Esophagus muscularis mucosa (tissue), 4 donors: ENCODE results near the gene MAP3K20. TPM values are rescaled to one million over a fixed set of nuclear protein-coding genes. Genes with fewer than 3 reads are reported as not detected.
"Not testable (repeated sequence)": the region's sequence is repeated elsewhere in the genome, so short reads cannot be mapped to it uniquely, and the experiment has no call there.

Experiments
- DNase-seq: peaks from one replicate; pipeline ENCODE4 v3.0.0-alpha.2; 2017; ENCODE audit errors: extremely low spot score
- H3K27ac ChIP-seq, 4 donors: fragments of 200-600 bp; sonication (generic); replicated peaks in 1 of 4; 1 replicate in 3 of 4; 2 replicates in 1 of 4; pipeline ENCODE4 v1.5.1; 2016 to 2019; ENCODE audit warnings: mild to moderate bottlenecking in 1 of 4
- H3K27me3 ChIP-seq, 4 donors: fragments of 200-600 bp; sonication (generic); one replicate each; pipeline versions ENCODE4 v1.5.1 to v1.6.0; 2016 to 2019
- H3K36me3 ChIP-seq, 4 donors: fragments of 200-600 bp; sonication (generic); one replicate each; pipeline ENCODE4 v1.5.1; 2016 to 2019
- H3K4me1 ChIP-seq, 4 donors: fragments of 200-600 bp; sonication (generic); one replicate each; pipeline ENCODE4 v1.5.1; 2016 to 2019
- H3K4me3 ChIP-seq, 4 donors: fragments of 200-600 bp; sonication (generic); 1 replicate in 2 of 4; 2 replicates in 2 of 4; pipeline ENCODE4 v1.5.1; 2016 to 2019; ENCODE audit warnings: mild to moderate bottlenecking in 4 of 4, moderate library complexity in 1 of 4
- H3K9me3 ChIP-seq, 4 donors: fragments of 200-600 bp; sonication (generic); 1 replicate in 3 of 4; 2 replicates in 1 of 4; pipeline ENCODE4 v1.5.1; 2016 to 2019
- CTCF ChIP-seq, 3 experiments: fragments of 200-600 bp in 2 of 3; fragments of 450-650 bp in 1 of 3; sonication (generic) in 2 of 3; IDR thresholded peaks; one replicate each; pipeline ENCODE4 v1.5.1; 2017 to 2019; ENCODE audit warnings: antibody characterized with exemption in 3 of 3, mild to moderate bottlenecking in 2 of 3, moderate library complexity in 1 of 3
- EP300 ChIP-seq: sonication (generic); formaldehyde crosslinking; IDR thresholded peaks from one replicate; pipeline ENCODE4 v1.6.1; 2017; ENCODE audit warnings: antibody characterized with exemption
- POLR2A ChIP-seq: fragments of 450-650 bp; IDR thresholded peaks from one replicate; pipeline ENCODE4 v1.6.1; 2017; ENCODE audit warnings: antibody characterized with exemption, moderate library complexity, mild to moderate bottlenecking, low read depth
- POLR2AphosphoS5 ChIP-seq, 2 donors: sonication (generic); formaldehyde crosslinking; IDR thresholded peaks; one replicate each; pipeline ENCODE4 v1.6.1; 2017; ENCODE audit warnings: antibody characterized with exemption in 2 of 2
- WGBS: methylation state at CpG from one replicate; pipeline ENCODE4 v1.1.5; 2018; 5-methylcytosine and 5-hydroxymethylcytosine counted together
- intact Hi-C: fragments of 100-400 bp; cut with DNase I; formaldehyde crosslinking; loops from one replicate; pipeline ENCODE4 v1.15.1; 2023
- total RNA-seq, 4 donors: library from RNA; depleted of rRNA; stranded (reverse); fragments of >200 nt; gene quantifications; one replicate each; pipeline versions ENCODE4 v1.1.0 to v1.2.1, GENCODE V29; 2016

Gene MAP3K20
- total RNA-seq, 4 donors from 2014 or later, result 238 to 335 (median 267) TPM

- Histone ChIP-seq H3K9me3 (peaks cover 0 to 3% (median 0%) of the 10 kb centered on the region in 4 donors), H3K4me1 (peaks cover 37 to 51% (median 43%) of the 10 kb centered on the region in 4 donors), H3K27me3 (no peaks in the 10 kb centered on the region), H3K4me3 (no peak overlapping the region), H3K36me3 (no peaks in the 10 kb centered on the region), H3K27ac (peak overlapping the region; percentile 73 to 77 (median 76))
- peak; percentile 96 for DNase-seq
- TF ChIP-seq POLR2AphosphoS5 (IDR thresholded peaks at IDR 0.05), result peak; percentile 91 to 95
- no peak for TF ChIP-seq POLR2A
- TF ChIP-seq CTCF (IDR thresholded peaks at IDR 0.05), result no peak
- peak; percentile 95 for TF ChIP-seq EP300
- intact Hi-C loops, result no loop called here
- WGBS, result 10% methylated on average over 1 of the region's 1 CpG
Observed at GRCh38 chr2:173159791-173160463, 84.3 kb downstream of the MAP3K20 start.

- Histone ChIP-seq H3K9me3 (peaks cover 0 to 3% (median 0%) of the 10 kb centered on the region in 4 donors), H3K27ac (peak overlapping the region; percentile 73 to 77 (median 76)), H3K4me1 (peaks cover 37 to 57% (median 50%) of the 10 kb centered on the region in 4 donors), H3K36me3 (no peaks in the 10 kb centered on the region), H3K27me3 (no peaks in the 10 kb centered on the region), H3K4me3 (no peak overlapping the region)
- intact Hi-C loops, result no loop called here
- DNase-seq, result no peak
- TF ChIP-seq EP300 (no peak), POLR2AphosphoS5 (IDR thresholded peaks at IDR 0.05) (no peak), CTCF (IDR thresholded peaks at IDR 0.05) (no peak), POLR2A (no peak)
- 78% methylated on average over 4 of the region's 4 CpGs for WGBS
Observed at GRCh38 chr2:173160618-173161017, 85.0 kb downstream of the MAP3K20 start.

- intact Hi-C loops, result no loop called here
- WGBS, result 73% methylated on average over 4 of the region's 4 CpGs
- no peak overlapping the region for H3K4me3 ChIP-seq
- no peaks in the 10 kb centered on the region for H3K27me3 ChIP-seq
- TF ChIP-seq EP300, result no peak
- TF ChIP-seq POLR2AphosphoS5 (IDR thresholded peaks at IDR 0.05), result peak in 1 of 2 donors; percentile 16
- no peak for TF ChIP-seq CTCF (IDR thresholded peaks at IDR 0.05)
- H3K36me3 ChIP-seq, result no peaks in the 10 kb centered on the region
- peaks cover 0 to 3% (median 0%) of the 10 kb centered on the region in 4 donors for H3K9me3 ChIP-seq
- no peak for DNase-seq
- H3K27ac ChIP-seq, result peak overlapping the region; percentile 73 to 77 (median 76)
- peaks cover 37 to 62% (median 54%) of the 10 kb centered on the region in 4 donors for H3K4me1 ChIP-seq
Observed at GRCh38 chr2:173161040-173161439, 85.4 kb downstream of the MAP3K20 start.

- no peak for DNase-seq
- Histone ChIP-seq H3K4me3 (no peak overlapping the region), H3K9me3 (peaks cover 0 to 3% (median 0%) of the 10 kb centered on the region in 4 donors), H3K36me3 (no peaks in the 10 kb centered on the region), H3K27ac (peak overlapping the region; percentile 73 to 77 (median 76)), H3K4me1 (peaks cover 37 to 65% (median 57%) of the 10 kb centered on the region in 4 donors), H3K27me3 (no peaks in the 10 kb centered on the region)
- 87% methylated on average over 6 of the region's 6 CpGs for WGBS
- TF ChIP-seq EP300, result no peak
- TF ChIP-seq POLR2AphosphoS5 (IDR thresholded peaks at IDR 0.05), result no peak
- no peak for TF ChIP-seq POLR2A
- no peak for TF ChIP-seq CTCF (IDR thresholded peaks at IDR 0.05)
- intact Hi-C loops, result no loop called here
Observed at GRCh38 chr2:173161507-173161906, 85.9 kb downstream of the MAP3K20 start.

GRCh38 chr2:173163357-173163756 is 87.7 kb downstream of the MAP3K20 start:
- peaks cover 28 to 63% (median 57%) of the 10 kb centered on the region in 4 donors for H3K4me1 ChIP-seq
- H3K36me3 ChIP-seq, H3K27me3 ChIP-seq, DNase-seq, H3K9me3 ChIP-seq, intact Hi-C loops, H3K4me3 ChIP-seq, H3K27ac ChIP-seq: not testable (repeated sequence)
- 100% methylated on average over 1 of the region's 1 CpG for WGBS
